ENCODE data around the gene PSPC1. TPM values are rescaled to one million over a fixed set of nuclear protein-coding genes. Genes with fewer than 3 reads are reported as not detected.

The PSPC1 gene
- total and polyA plus RNA-seq, 2 of the 13 experiments (the other 11 are each of a cell fraction or from before 2014, with no cell fraction given): 33.5 to 94.0 TPM

- Histone ChIP-seq H3K79me2 (ENCODE audit: insufficient read depth, low read length) (no peaks in the 10 kb centered on the region), H3K4me1 (ENCODE audit: insufficient read depth, low read length) (no peaks in the 10 kb centered on the region), H3K4me3 (replicated peaks in 1 of 3; ENCODE audit: insufficient read depth in 1 of 3, low read depth in 2 of 3, low read length in 3 of 3) (no peak overlapping the region), H3K36me3 (replicated peaks in 1 of 2; ENCODE audit: control insufficient read depth in 1 of 2, insufficient read depth in 2 of 2, low read length in 2 of 2) (peaks cover 13 to 48% of the 10 kb centered on the region in 2 experiments), H4K20me1 (ENCODE audit: insufficient read depth, low read length) (no peaks in the 10 kb centered on the region), H3K27me3 (ENCODE audit: control insufficient read depth in 1 of 2, insufficient read depth in 2 of 2, low read length in 2 of 2) (no peaks in the 10 kb centered on the region), H3K4me2 (ENCODE audit: low read depth, low read length) (no peak overlapping the region), H3K9me3 (ENCODE audit: low read length) (no peaks in the 10 kb centered on the region), H2AFZ (ENCODE audit: low read length) (no peak overlapping the region), H3K27ac (ENCODE audit: extremely low read length, insufficient read depth, low read length) (no peak overlapping the region), H3K9ac (ENCODE audit: insufficient read depth, low read depth, low read length) (no peak overlapping the region)
- ChIA-PET POLR2A (no interaction called here), CTCF (ENCODE audit: low intra/inter-chr PET ratio, low total read pairs) (no interaction called here)
- WGBS (ENCODE audit: low lambda C conversion rate): 98% methylated on average over 3 of the region's 3 CpGs
- no peak for FAIRE-seq
- no peak for DNase-seq (ENCODE audit: low spot score)
- in situ Hi-C loops (cut with HindIII; ENCODE audit: extremely low pct_ligation_motif_present, low pct_unique_long_range_greater_than_20kb): no loop called here
- intact Hi-C loops (cut with micrococcal nuclease; ENCODE audit: unreplicated experiment): no loop called here
- no TSS peak for BruUV-seq (replicated peaks)
- ATAC-seq: no peak
- TF ChIP-seq HOMEZ (CRISPR knock-in tag; IDR thresholded peaks at IDR 0.05; ENCODE audit: low read depth): no peak
- no peak for TF ChIP-seq SKI (IDR thresholded peaks at IDR 0.05; ENCODE audit: partially characterized antibody)
- TF ChIP-seq ZEB1 (IDR thresholded peaks at IDR 0.05; ENCODE audit: insufficient replicate concordance, low read depth): no peak
- TF ChIP-seq ZNF703 (CRISPR knock-in tag; IDR thresholded peaks at IDR 0.05; ENCODE audit: borderline replicate concordance): no peak
- no peak for TF ChIP-seq RAD51 (IDR thresholded peaks at IDR 0.05; ENCODE audit: borderline replicate concordance)
- no peak for TF ChIP-seq HES4 (CRISPR knock-in tag; IDR thresholded peaks at IDR 0.05; ENCODE audit: borderline replicate concordance)
- TF ChIP-seq FOXC1 (CRISPR knock-in tag; IDR thresholded peaks at IDR 0.05; ENCODE audit: borderline replicate concordance): no peak
- TF ChIP-seq, protein P1, sequence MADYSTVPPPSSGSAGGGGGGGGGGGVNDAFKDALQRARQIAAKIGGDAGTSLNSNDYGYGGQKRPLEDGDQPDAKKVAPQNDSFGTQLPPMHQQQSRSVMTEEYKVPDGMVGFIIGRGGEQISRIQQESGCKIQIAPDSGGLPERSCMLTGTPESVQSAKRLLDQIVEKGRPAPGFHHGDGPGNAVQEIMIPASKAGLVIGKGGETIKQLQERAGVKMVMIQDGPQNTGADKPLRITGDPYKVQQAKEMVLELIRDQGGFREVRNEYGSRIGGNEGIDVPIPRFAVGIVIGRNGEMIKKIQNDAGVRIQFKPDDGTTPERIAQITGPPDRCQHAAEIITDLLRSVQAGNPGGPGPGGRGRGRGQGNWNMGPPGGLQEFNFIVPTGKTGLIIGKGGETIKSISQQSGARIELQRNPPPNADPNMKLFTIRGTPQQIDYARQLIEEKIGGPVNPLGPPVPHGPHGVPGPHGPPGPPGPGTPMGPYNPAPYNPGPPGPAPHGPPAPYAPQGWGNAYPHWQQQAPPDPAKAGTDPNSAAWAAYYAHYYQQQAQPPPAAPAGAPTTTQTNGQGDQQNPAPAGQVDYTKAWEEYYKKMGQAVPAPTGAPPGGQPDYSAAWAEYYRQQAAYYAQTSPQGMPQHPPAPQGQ (CRISPR knock-in tag; IDR thresholded peaks at IDR 0.05; ENCODE audit: borderline replicate concordance): no peak
- no peak for TF ChIP-seq PITX1 (CRISPR knock-in tag; IDR thresholded peaks at IDR 0.05)
- TF ChIP-seq ZNF331 (CRISPR knock-in tag; IDR thresholded peaks at IDR 0.05): no peak
Observed at GRCh38 chr13:19676168-19676567, 106.6 kb downstream of the PSPC1 start.
